H9 (cell line): ENCODE measurements around the gene CDK5RAP1. TPM values are rescaled to one million over a fixed set of nuclear protein-coding genes. Genes with fewer than 3 reads are reported as not detected.
A peak's percentile ranks its signal among the peaks of the same experiment; 100 is the strongest.

Experiments
- DNase-seq: peaks from one replicate; pipeline ENCODE4 v3.0.0-alpha.2; 2017
- H2AFZ ChIP-seq: one replicate; pipeline ENCODE4 v1.6.1; 2013; ENCODE audit warnings: mild to moderate bottlenecking, low read length, control low read depth, moderate library complexity
- H2AK5ac ChIP-seq: 2 replicates; pipeline ENCODE4 v1.6.1; 2013; ENCODE audit warnings: low read length, control low read depth, mixed read lengths; ENCODE audit not compliant: insufficient read length
- H2BK120ac ChIP-seq: one replicate; pipeline ENCODE4 v1.6.1; 2013; ENCODE audit warnings: low read depth, mild to moderate bottlenecking, low read length, control low read depth, inconsistent platforms; ENCODE audit not compliant: poor library complexity, severe bottlenecking
- H2BK12ac ChIP-seq: 2 replicates; pipeline ENCODE4 v1.6.1; 2013; ENCODE audit warnings: low read length, control low read depth, mixed read lengths, low read depth; ENCODE audit not compliant: insufficient read length
- H2BK15ac ChIP-seq: 2 replicates; pipeline ENCODE4 v1.6.1; 2013; ENCODE audit warnings: low read depth, low read length, control low read depth
- H2BK20ac ChIP-seq: one replicate; pipeline ENCODE4 v1.6.1; 2013; ENCODE audit warnings: low read depth, mild to moderate bottlenecking, low read length, control low read depth, inconsistent platforms; ENCODE audit not compliant: poor library complexity, severe bottlenecking
- H2BK5ac ChIP-seq: 2 replicates; pipeline ENCODE4 v1.6.1; 2013; ENCODE audit warnings: low read length, control low read depth, mixed read lengths; ENCODE audit not compliant: insufficient read length
- H3K14ac ChIP-seq: 2 replicates; pipeline ENCODE4 v1.6.1; 2013; ENCODE audit warnings: low read length, control low read depth; ENCODE audit not compliant: insufficient read depth
- H3K18ac ChIP-seq: 2 replicates; pipeline ENCODE4 v1.6.1; 2013; ENCODE audit warnings: low read depth, mild to moderate bottlenecking, mixed read lengths, low read length, control low read depth; ENCODE audit not compliant: insufficient read length
- H3K23ac ChIP-seq: 2 replicates; pipeline ENCODE4 v1.6.1; 2013; ENCODE audit warnings: low read length, control low read depth, mixed read lengths, low read depth; ENCODE audit not compliant: insufficient read length
- H3K23me2 ChIP-seq: 2 replicates; pipeline ENCODE4 v1.6.1; 2013; ENCODE audit warnings: low read depth, mild to moderate bottlenecking, mixed read lengths, low read length, control low read depth; ENCODE audit not compliant: insufficient read length, poor library complexity, severe bottlenecking
- H3K27ac ChIP-seq: 2 replicates; pipeline ENCODE4 v1.5.1; 2013; ENCODE audit warnings: low read length, control low read depth, mixed read lengths, low read depth; ENCODE audit not compliant: insufficient read length
- H3K27me3 ChIP-seq: 2 replicates; pipeline ENCODE4 v1.6.1; 2013; ENCODE audit warnings: low read length, control low read depth, inconsistent platforms; ENCODE audit not compliant: insufficient read depth
- H3K4ac ChIP-seq: 2 replicates; pipeline ENCODE4 v1.6.1; 2013; ENCODE audit warnings: low read depth, mild to moderate bottlenecking, control low read depth, inconsistent platforms, low read length, moderate library complexity
- H3K4me1 ChIP-seq: 2 replicates; pipeline ENCODE4 v1.6.1; 2013; ENCODE audit warnings: low read length, control low read depth, inconsistent platforms; ENCODE audit not compliant: insufficient read depth
- H3K4me2 ChIP-seq: 2 replicates; pipeline ENCODE4 v1.6.1; 2013; ENCODE audit warnings: low read length, control low read depth, mixed read lengths; ENCODE audit not compliant: insufficient read length, insufficient read depth
- H3K56ac ChIP-seq: 2 replicates; pipeline ENCODE4 v1.6.1; 2013; ENCODE audit warnings: low read depth, mild to moderate bottlenecking, mixed read lengths, low read length, control low read depth; ENCODE audit not compliant: insufficient read length
- H3K79me1 ChIP-seq: 2 replicates; pipeline ENCODE4 v1.6.1; 2013; ENCODE audit warnings: low read depth, mild to moderate bottlenecking, moderate library complexity, low read length, control low read depth, inconsistent platforms; ENCODE audit not compliant: insufficient read depth, poor library complexity, severe bottlenecking
- H3K79me2 ChIP-seq: 2 replicates; pipeline ENCODE4 v1.6.1; 2013; ENCODE audit warnings: low read length, control low read depth, inconsistent platforms; ENCODE audit not compliant: insufficient read depth
- H3K9ac ChIP-seq: 2 replicates; pipeline ENCODE4 v1.6.1; 2013; ENCODE audit warnings: low read length, control low read depth, mixed read lengths; ENCODE audit not compliant: insufficient read length; ENCODE audit errors: extremely low read depth
- H3K9me3 ChIP-seq: one replicate; pipeline ENCODE4 v1.6.1; 2013; ENCODE audit warnings: low read depth, low read length, inconsistent platforms; ENCODE audit not compliant: control insufficient read depth
- H3T11ph ChIP-seq: one replicate; pipeline ENCODE4 v1.6.1; 2013; ENCODE audit warnings: mild to moderate bottlenecking, low read length, control low read depth, inconsistent platforms
- H4K20me1 ChIP-seq: one replicate; pipeline ENCODE4 v1.6.1; 2013; ENCODE audit not compliant: control insufficient read depth, insufficient read length, insufficient read depth
- H4K5ac ChIP-seq: 2 replicates; pipeline ENCODE4 v1.6.1; 2013; ENCODE audit warnings: low read depth, mild to moderate bottlenecking, mixed read lengths, low read length, control low read depth; ENCODE audit not compliant: insufficient read length
- H4K8ac ChIP-seq: replicated peaks from 2 replicates; pipeline ENCODE4 v1.6.1; 2013; ENCODE audit warnings: low read length, control low read depth, mixed read lengths, low read depth; ENCODE audit not compliant: insufficient read length
- H4K91ac ChIP-seq: 2 replicates; pipeline ENCODE4 v1.6.1; 2013; ENCODE audit warnings: low read depth, mild to moderate bottlenecking, moderate library complexity, mixed read lengths, low read length, control low read depth; ENCODE audit not compliant: insufficient read length
- H3K27ac Mint-ChIP-seq, 3 experiments: 2 replicates in 2 of 3; 3 replicates in 1 of 3; pipeline ENCODE4 v1.8.0; 2020 to 2021; ENCODE audit warnings: mixed read lengths in 3 of 3, mild to moderate bottlenecking in 1 of 3, moderate library complexity in 1 of 3
- H3K27me3 Mint-ChIP-seq: 2 replicates; pipeline ENCODE4 v1.8.0; 2021; ENCODE audit warnings: low read depth, mild to moderate bottlenecking, moderate library complexity, mixed read lengths
- H3K36me3 Mint-ChIP-seq, 3 experiments: 2 replicates in 2 of 3; 3 replicates in 1 of 3; pipeline ENCODE4 v1.8.0; 2020 to 2021; ENCODE audit warnings: low read depth in 3 of 3, mixed read lengths in 3 of 3; ENCODE audit not compliant: insufficient read depth in 1 of 3
- H3K4me1 Mint-ChIP-seq, 2 experiments: 2 replicates each; pipeline ENCODE4 v1.8.0; 2020; ENCODE audit warnings: mixed read lengths in 2 of 2
- H3K4me3 Mint-ChIP-seq, 2 experiments: 2 replicates in 1 of 2; 3 replicates in 1 of 2; pipeline ENCODE4 v1.8.0; 2020 to 2021; ENCODE audit warnings: mild to moderate bottlenecking in 2 of 2, mixed read lengths in 2 of 2, moderate library complexity in 1 of 2
- H3K9me3 Mint-ChIP-seq, 2 experiments: 2 replicates in 1 of 2; 3 replicates in 1 of 2; pipeline ENCODE4 v1.8.0; 2020; ENCODE audit warnings: mild to moderate bottlenecking in 2 of 2, mixed read lengths in 2 of 2, moderate library complexity in 1 of 2
- CTCF ChIP-seq: fragments of 200-600 bp; sonication (generic); conservative IDR thresholded peaks from 3 replicates; pipeline ENCODE4 v1.8.0; 2021; ENCODE audit warnings: antibody characterized with exemption, mild to moderate bottlenecking
- WGBS: extraction: QIAGEN DNeasy Blood & Tissue Kit; methylation state at CpG from one replicate; pipeline ENCODE4 v1.1.7; 2013; ENCODE audit warnings: missing lambda C conversion rate, low lambda C conversion rate, mixed read lengths; ENCODE audit not compliant: insufficient read length; ENCODE audit errors: extremely low coverage; 5-methylcytosine and 5-hydroxymethylcytosine counted together
- total RNA-seq: library from RNA; stranded (reverse); gene quantifications from 2 replicates; pipeline ENCODE4 v1.2.1, GENCODE V29; 2021

The CDK5RAP1 gene
- total RNA-seq, 1 experiment from 2014 or later: 66.4 TPM

GRCh38 chr20:33351696-33352095, 49.6 kb downstream of the CDK5RAP1 start:
- WGBS: no CpG with 5 or more reads among the region's 3 CpGs
- Mint-ChIP-seq H3K27ac (peak overlapping the region in 1 of 3 experiments; percentile 72; a peak in 2 of 7 replicates), H3K27me3 (no peaks in the 10 kb centered on the region), H3K36me3 (peaks cover 3 to 37% (median 13%) of the 10 kb centered on the region in 3 experiments; a peak in 5 of 7 replicates), H3K4me1 (peaks cover 35 to 36% of the 10 kb centered on the region in 2 experiments), H3K4me3 (no peak overlapping the region), H3K9me3 (no peaks in the 10 kb centered on the region)
- H3K23ac ChIP-seq: no peak overlapping the region
- no peak overlapping the region for H2BK120ac ChIP-seq
- no peak overlapping the region for H2AK5ac ChIP-seq
- no peak overlapping the region for H2BK12ac ChIP-seq
- H4K20me1 ChIP-seq: no peaks in the 10 kb centered on the region
- H2AFZ ChIP-seq: no peak overlapping the region
- H3K9me3 ChIP-seq: no peaks in the 10 kb centered on the region
- no peak overlapping the region for H3T11ph ChIP-seq
- no peak overlapping the region for H4K8ac ChIP-seq
- no peaks in the 10 kb centered on the region for H3K27me3 ChIP-seq
- no peak overlapping the region for H3K18ac ChIP-seq
- no peak overlapping the region for H3K9ac ChIP-seq
- no peak overlapping the region for H3K27ac ChIP-seq
- H3K56ac ChIP-seq: no peak overlapping the region
- H3K23me2 ChIP-seq: no peaks in the 10 kb centered on the region
- DNase-seq: no peak
- H3K4ac ChIP-seq: no peak overlapping the region
- no peak overlapping the region for H4K91ac ChIP-seq
- H2BK20ac ChIP-seq: no peak overlapping the region
- no peak overlapping the region for H2BK5ac ChIP-seq
- no peak overlapping the region for H3K4me2 ChIP-seq
- no peak overlapping the region for H4K5ac ChIP-seq
- H3K79me1 ChIP-seq: no peaks in the 10 kb centered on the region
- no peaks in the 10 kb centered on the region for H3K79me2 ChIP-seq
- H3K14ac ChIP-seq: no peak overlapping the region; the same call in 1 of the 2 replicates
- no peak for TF ChIP-seq CTCF
- H2BK15ac ChIP-seq: no peak overlapping the region
- no peaks in the 10 kb centered on the region; the same call in 1 of the 2 replicates for H3K4me1 ChIP-seq
